Activated T-helper 2 cell treated with anti-CD3 and anti-CD28 coated beads, Interferon-gamma antibody, Interleukin-2, Interleukin-4, amounts not matched to agents 10 μg/mL and 5 μg/mL and 100 μg/mL, durations not matched to agents 14 hours and 24 hours and 36 hours (primary cell): ENCODE data around the gene CLMN. TPM values are rescaled to one million over a fixed set of nuclear protein-coding genes. Genes with fewer than 3 reads are reported as not detected.

Source experiments
- total RNA-seq: library from RNA; stranded (reverse); gene quantifications from 2 replicates; pipeline ENCODE4 v1.2.3, GENCODE V29; 2022

Gene CLMN
- total RNA-seq, 1 donor from 2014 or later: 1.3 TPM

Other genes starting within 250 kb of the CLMN start
- gene DICER1, start 162.4 kb downstream of the CLMN start, total RNA-seq: 64.0 and 67.1 TPM in 2 replicates
- 36.5 and 40.1 TPM in 2 replicates for gene SYNE3, start 196.7 kb upstream of the CLMN start, total RNA-seq
- gene GLRX5, start 215.1 kb upstream of the CLMN start, total RNA-seq: 32.4 and 39.4 TPM in 2 replicates